Mesenchymal stem cell (in vitro differentiated cells and primary cell): Measurements from ENCODE around the gene CEP70.
"Not testable (repeated sequence)": the region's sequence is repeated elsewhere in the genome, so short reads cannot be mapped to it uniquely, and the experiment has no call there.

ENCODE experiments used
- DNase-seq: peaks from one replicate; pipeline ENCODE4 v3.0.0-alpha.2; 2013
- H2AFZ ChIP-seq: one replicate; pipeline ENCODE4 v1.6.1; 2013; ENCODE audit warnings: low read depth, mild to moderate bottlenecking, control low read depth, inconsistent platforms, low read length, moderate library complexity
- H2AK5ac ChIP-seq: 2 replicates; pipeline ENCODE4 v1.6.1; 2013; ENCODE audit warnings: low read length, moderate library complexity, mild to moderate bottlenecking, inconsistent platforms; ENCODE audit not compliant: severe bottlenecking
- H2BK120ac ChIP-seq: one replicate; pipeline ENCODE4 v1.6.1; 2013; ENCODE audit warnings: low read depth, mild to moderate bottlenecking, inconsistent platforms, low read length, moderate library complexity
- H2BK12ac ChIP-seq, 2 experiments: one replicate each; pipeline ENCODE4 v1.6.1; 2013; ENCODE audit warnings: inconsistent platforms in 2 of 2, low read length in 2 of 2, mild to moderate bottlenecking in 2 of 2, moderate library complexity in 2 of 2, control low read depth in 1 of 2
- H2BK15ac ChIP-seq: one replicate; pipeline ENCODE4 v1.6.1; 2013; ENCODE audit warnings: mild to moderate bottlenecking, low read depth, inconsistent platforms; ENCODE audit not compliant: poor library complexity, severe bottlenecking
- H2BK5ac ChIP-seq: 2 replicates; pipeline ENCODE4 v1.6.1; 2013; ENCODE audit warnings: low read depth, mild to moderate bottlenecking, low read length, control low read depth, inconsistent platforms; ENCODE audit not compliant: poor library complexity, severe bottlenecking
- H3K14ac ChIP-seq, 2 experiments: one replicate each; pipeline ENCODE4 v1.6.1; 2013; ENCODE audit warnings: inconsistent platforms in 2 of 2, low read length in 2 of 2, control low read depth in 1 of 2, mild to moderate bottlenecking in 1 of 2, moderate library complexity in 1 of 2
- H3K18ac ChIP-seq, 2 experiments: one replicate each; pipeline ENCODE4 v1.6.1; 2013; ENCODE audit warnings: inconsistent platforms in 2 of 2, low read length in 2 of 2, control low read depth in 1 of 2, low read depth in 1 of 2, mild to moderate bottlenecking in 1 of 2
- H3K23ac ChIP-seq, 2 experiments: one replicate each; pipeline ENCODE4 v1.6.1; 2013; ENCODE audit warnings: inconsistent platforms in 2 of 2, low read length in 2 of 2, mild to moderate bottlenecking in 2 of 2, moderate library complexity in 2 of 2, control low read depth in 1 of 2
- H3K27ac ChIP-seq: 2 replicates; pipeline ENCODE4 v1.5.1; 2013; ENCODE audit warnings: mild to moderate bottlenecking, moderate library complexity, low read length, control low read depth, inconsistent platforms; ENCODE audit not compliant: poor library complexity, severe bottlenecking
- H3K27me3 ChIP-seq, 2 experiments: 2 replicates each; pipeline versions ENCODE4 v1.6.1 to v1.7.0; 2013; ENCODE audit warnings: low read length in 2 of 2, mild to moderate bottlenecking in 2 of 2, moderate library complexity in 2 of 2, control low read depth in 1 of 2, inconsistent platforms in 1 of 2; ENCODE audit not compliant: control insufficient read depth in 1 of 2, insufficient read depth in 1 of 2
- H3K36me3 ChIP-seq, 2 experiments: 2 replicates each; pipeline versions ENCODE4 v1.6.1 to v1.7.0; 2013; ENCODE audit warnings: low read length in 2 of 2, control low read depth in 1 of 2, inconsistent platforms in 1 of 2, low read depth in 1 of 2, mild to moderate bottlenecking in 1 of 2; ENCODE audit not compliant: insufficient read depth in 2 of 2, control insufficient read depth in 1 of 2
- H3K4ac ChIP-seq, 2 experiments: one replicate each; pipeline ENCODE4 v1.6.1; 2013; ENCODE audit warnings: inconsistent platforms in 2 of 2, low read length in 2 of 2, mild to moderate bottlenecking in 2 of 2, moderate library complexity in 2 of 2, control low read depth in 1 of 2, low read depth in 1 of 2
- H3K4me1 ChIP-seq: 2 replicates; pipeline ENCODE4 v1.6.1; 2013; ENCODE audit warnings: low read depth, low read length, control low read depth; ENCODE audit not compliant: control insufficient read depth, insufficient read depth
- H3K4me2 ChIP-seq: 2 replicates; pipeline ENCODE4 v1.6.1; 2013; ENCODE audit warnings: low read length, mild to moderate bottlenecking, inconsistent platforms; ENCODE audit not compliant: poor library complexity, severe bottlenecking
- H3K4me3 ChIP-seq, 2 experiments: 2 replicates each; pipeline versions ENCODE4 v1.5.1 to v1.7.0; 2013; ENCODE audit warnings: low read length in 2 of 2, mild to moderate bottlenecking in 2 of 2, control low read depth in 1 of 2, low read depth in 1 of 2; ENCODE audit not compliant: insufficient read depth in 1 of 2
- H3K79me1 ChIP-seq: replicated peaks from 2 replicates; pipeline ENCODE4 v1.6.1; 2013; ENCODE audit warnings: mild to moderate bottlenecking, control low read depth, low read length, inconsistent platforms; ENCODE audit not compliant: poor library complexity, severe bottlenecking
- H3K9ac ChIP-seq: 2 replicates; pipeline ENCODE4 v1.7.0; 2013; ENCODE audit warnings: mild to moderate bottlenecking, low read length, moderate library complexity
- H3K9me3 ChIP-seq: 2 replicates; pipeline ENCODE4 v1.7.0; 2013; ENCODE audit warnings: mild to moderate bottlenecking, low read length; ENCODE audit not compliant: control insufficient read depth
- H4K8ac ChIP-seq: one replicate; pipeline ENCODE4 v1.6.1; 2013; ENCODE audit warnings: inconsistent platforms, mild to moderate bottlenecking, low read length, moderate library complexity
- H4K91ac ChIP-seq: one replicate; pipeline ENCODE4 v1.6.1; 2013; ENCODE audit warnings: mild to moderate bottlenecking, low read length, inconsistent platforms
- WGBS: methylation state at CpG from one replicate; pipeline ENCODE4 v1.1.7; 2013; ENCODE audit warnings: mixed read lengths; 5-methylcytosine and 5-hydroxymethylcytosine counted together

The CEP70 gene

GRCh38 chr3:138573138-138573537 is 20.9 kb downstream of the CEP70 start:
- Histone ChIP-seq H3K4ac (no peak overlapping the region), H2BK15ac (no peak overlapping the region), H2AK5ac (no peak overlapping the region), H3K14ac (no peak overlapping the region), H3K4me1 (no peaks in the 10 kb centered on the region), H3K9me3 (peaks cover 15% of the 10 kb centered on the region), H4K8ac (no peak overlapping the region), H4K91ac (no peak overlapping the region), H3K79me1 (peaks cover 10% of the 10 kb centered on the region), H2BK5ac (no peak overlapping the region), H3K23ac (no peak overlapping the region), H3K4me3 (no peak overlapping the region), H2AFZ (no peak overlapping the region), H3K36me3 (peaks cover 7 to 12% of the 10 kb centered on the region in 2 experiments), H3K18ac (no peak overlapping the region), H3K9ac (no peak overlapping the region), H2BK120ac (no peak overlapping the region), H3K27ac (no peak overlapping the region), H3K4me2 (no peak overlapping the region), H2BK12ac (no peak overlapping the region), H3K27me3 (no peaks in the 10 kb centered on the region)
- WGBS: no CpG with 5 or more reads among the region's 1 CpG
- DNase-seq: no peak

GRCh38 chr3:138569624-138570023 is 24.4 kb downstream of the CEP70 start:
- not testable (repeated sequence) for H3K4me3 ChIP-seq, H3K4me2 ChIP-seq, H3K18ac ChIP-seq, H4K91ac ChIP-seq, H3K79me1 ChIP-seq, H3K4me1 ChIP-seq, DNase-seq, H3K9ac ChIP-seq, H2BK15ac ChIP-seq, H3K23ac ChIP-seq, H3K27ac ChIP-seq, H3K4ac ChIP-seq, H3K14ac ChIP-seq, H3K27me3 ChIP-seq, H2AFZ ChIP-seq, H2BK5ac ChIP-seq, H2AK5ac ChIP-seq, H2BK120ac ChIP-seq, H2BK12ac ChIP-seq, H4K8ac ChIP-seq
- Histone ChIP-seq H3K36me3 (peaks cover 7 to 12% of the 10 kb centered on the region in 2 experiments), H3K9me3 (peaks cover 15% of the 10 kb centered on the region)
- 98% methylated on average over 7 of the region's 8 CpGs for WGBS

GRCh38 chr3:138569090-138569489 is 25.0 kb downstream of the CEP70 start:
- Histone ChIP-seq H2BK15ac (no peak overlapping the region), H4K8ac (no peak overlapping the region), H3K18ac (no peak overlapping the region), H4K91ac (no peak overlapping the region), H3K4me2 (no peak overlapping the region), H2AFZ (no peak overlapping the region), H3K4me3 (no peak overlapping the region), H3K27me3 (no peaks in the 10 kb centered on the region), H3K4ac (no peak overlapping the region), H2BK120ac (no peak overlapping the region), H3K14ac (no peak overlapping the region), H3K23ac (no peak overlapping the region), H3K9ac (no peak overlapping the region), H3K79me1 (peaks cover 2% of the 10 kb centered on the region), H2AK5ac (no peak overlapping the region), H3K4me1 (no peaks in the 10 kb centered on the region), H2BK5ac (no peak overlapping the region), H3K36me3 (peaks cover 3 to 12% of the 10 kb centered on the region in 2 experiments), H3K9me3 (peaks cover 15% of the 10 kb centered on the region), H3K27ac (no peak overlapping the region), H2BK12ac (no peak overlapping the region)
- WGBS: 100% methylated on average over 1 of the region's 2 CpGs
- DNase-seq: no peak

- no peak overlapping the region for H3K4ac ChIP-seq
- no peak overlapping the region for H3K23ac ChIP-seq
- no peak overlapping the region for H4K8ac ChIP-seq
- no peak overlapping the region for H2AK5ac ChIP-seq
- no peak overlapping the region for H3K27ac ChIP-seq
- H2AFZ ChIP-seq: no peak overlapping the region
- no peak overlapping the region for H2BK12ac ChIP-seq
- H3K79me1 ChIP-seq: no peaks in the 10 kb centered on the region
- no peak overlapping the region for H2BK120ac ChIP-seq
- no peak overlapping the region for H3K14ac ChIP-seq
- peaks cover 0 to 6% of the 10 kb centered on the region in 2 experiments for H3K36me3 ChIP-seq
- H2BK15ac ChIP-seq: no peak overlapping the region
- no peak overlapping the region for H3K4me3 ChIP-seq
- no peak overlapping the region for H4K91ac ChIP-seq
- H3K27me3 ChIP-seq: no peaks in the 10 kb centered on the region
- H2BK5ac ChIP-seq: no peak overlapping the region
- no peaks in the 10 kb centered on the region for H3K4me1 ChIP-seq
- H3K9me3 ChIP-seq: peaks cover 2% of the 10 kb centered on the region
- no peak overlapping the region for H3K18ac ChIP-seq
- no peak overlapping the region for H3K9ac ChIP-seq
- H3K4me2 ChIP-seq: no peak overlapping the region
- no peak for DNase-seq
Observed at GRCh38 chr3:138567403-138567802, 26.7 kb downstream of the CEP70 start.
